HepG2 (cell line): ENCODE measurements around the gene UBASH3A. TPM values are rescaled to one million over a fixed set of nuclear protein-coding genes. Genes with fewer than 3 reads are reported as not detected.

Experiments
- ATF1 ChIP-seq: IDR thresholded peaks from 2 replicates; pipeline ENCODE4 v1.6.1; 2016; ENCODE audit warnings: mild to moderate bottlenecking, control low read depth
- GATAD1 ChIP-seq: IDR thresholded peaks from 2 replicates; pipeline ENCODE4 v1.6.1; 2016; ENCODE audit warnings: missing genetic modification reagents, missing compliant biosample characterization
- GMEB1 ChIP-seq: sonication (generic); formaldehyde crosslinking; IDR thresholded peaks from 2 replicates; pipeline ENCODE4 v1.5.1; 2020; ENCODE audit warnings: missing genetic modification reagents, mild to moderate bottlenecking, borderline replicate concordance
- NBN ChIP-seq: fragments of 450-650 bp; conservative IDR thresholded peaks from 2 replicates; pipeline ENCODE4 v1.6.1; 2017
- NR2C2 ChIP-seq: sonication (generic); formaldehyde crosslinking; IDR thresholded peaks from 2 replicates; pipeline ENCODE4 v1.4.0; 2020; ENCODE audit warnings: missing genetic modification reagents, mild to moderate bottlenecking, moderate library complexity, borderline replicate concordance
- PHF21A ChIP-seq: sonication (generic); formaldehyde crosslinking; IDR thresholded peaks from 2 replicates; pipeline ENCODE4 v1.5.0; 2020; ENCODE audit warnings: mild to moderate bottlenecking, missing genetic modification reagents
- SKIL ChIP-seq: sonication (generic); formaldehyde crosslinking; IDR thresholded peaks from 2 replicates; pipeline ENCODE4 v1.8.0; 2022; ENCODE audit warnings: missing genetic modification reagents, mild to moderate bottlenecking, moderate library complexity, borderline replicate concordance
- SMAD9 ChIP-seq: sonication (generic); formaldehyde crosslinking; IDR thresholded peaks from 2 replicates; pipeline ENCODE4 v1.5.1; 2020; ENCODE audit warnings: mild to moderate bottlenecking, missing genetic modification reagents
- TBX3 ChIP-seq: fragments of 450-650 bp; IDR thresholded peaks from 2 replicates; pipeline ENCODE4 v1.6.1; 2017; ENCODE audit warnings: antibody characterized with exemption, mild to moderate bottlenecking, inconsistent platforms, borderline replicate concordance
- ZNF232 ChIP-seq: sonication (generic); formaldehyde crosslinking; IDR thresholded peaks from 2 replicates; pipeline ENCODE4 v1.4.0; 2020; ENCODE audit warnings: missing genetic modification reagents, borderline replicate concordance
- ZNF441 ChIP-seq: sonication (generic); formaldehyde crosslinking; IDR thresholded peaks from 2 replicates; pipeline ENCODE4 v1.7.0; 2021; ENCODE audit warnings: missing genetic modification reagents, borderline replicate concordance
- ZNF800 ChIP-seq: sonication (generic); formaldehyde crosslinking; IDR thresholded peaks from 2 replicates; pipeline ENCODE4 v1.4.0; 2020; ENCODE audit warnings: missing genetic modification reagents
- polyA plus RNA-seq, 8 experiments: library from polyadenylated mRNA; depleted of rRNA in 3 of 8; stranded (reverse) in 7 of 8; unstranded in 1 of 8; fragments of >200 nt; fragmentation: Illumina TruSeq in 4 of 8; extraction: Trizol in 4 of 8; gene quantifications; 2 replicates each; pipeline versions ENCODE4 v1.2.1 to v1.2.3, GENCODE V29; 2011 to 2016; ENCODE audit warnings: low read depth in 4 of 8, missing spikeins in 1 of 8, mixed read lengths in 1 of 8; ENCODE audit not compliant: insufficient read depth in 1 of 8
- total RNA-seq, 5 experiments: library from RNA; depleted of rRNA; stranded (reverse); fragments of >200 nt; fragmentation: Illumina TruSeq; extraction: Trizol; gene quantifications; 2 replicates each; pipeline ENCODE4 v1.2.3, GENCODE V29; 2016; ENCODE audit warnings: low read depth in 1 of 5
- TF ChIP-seq, protein P1 (sequence below): IDR thresholded peaks from 2 replicates; pipeline ENCODE4 v1.6.1; 2016; ENCODE audit warnings: mild to moderate bottlenecking, missing biosample characterization, missing genetic modification reagents

UBASH3A gene
- total and polyA plus RNA-seq, 2 of the 13 experiments (the other 11 are each of a cell fraction or from before 2014, with no cell fraction given) = not detected

DNA sequence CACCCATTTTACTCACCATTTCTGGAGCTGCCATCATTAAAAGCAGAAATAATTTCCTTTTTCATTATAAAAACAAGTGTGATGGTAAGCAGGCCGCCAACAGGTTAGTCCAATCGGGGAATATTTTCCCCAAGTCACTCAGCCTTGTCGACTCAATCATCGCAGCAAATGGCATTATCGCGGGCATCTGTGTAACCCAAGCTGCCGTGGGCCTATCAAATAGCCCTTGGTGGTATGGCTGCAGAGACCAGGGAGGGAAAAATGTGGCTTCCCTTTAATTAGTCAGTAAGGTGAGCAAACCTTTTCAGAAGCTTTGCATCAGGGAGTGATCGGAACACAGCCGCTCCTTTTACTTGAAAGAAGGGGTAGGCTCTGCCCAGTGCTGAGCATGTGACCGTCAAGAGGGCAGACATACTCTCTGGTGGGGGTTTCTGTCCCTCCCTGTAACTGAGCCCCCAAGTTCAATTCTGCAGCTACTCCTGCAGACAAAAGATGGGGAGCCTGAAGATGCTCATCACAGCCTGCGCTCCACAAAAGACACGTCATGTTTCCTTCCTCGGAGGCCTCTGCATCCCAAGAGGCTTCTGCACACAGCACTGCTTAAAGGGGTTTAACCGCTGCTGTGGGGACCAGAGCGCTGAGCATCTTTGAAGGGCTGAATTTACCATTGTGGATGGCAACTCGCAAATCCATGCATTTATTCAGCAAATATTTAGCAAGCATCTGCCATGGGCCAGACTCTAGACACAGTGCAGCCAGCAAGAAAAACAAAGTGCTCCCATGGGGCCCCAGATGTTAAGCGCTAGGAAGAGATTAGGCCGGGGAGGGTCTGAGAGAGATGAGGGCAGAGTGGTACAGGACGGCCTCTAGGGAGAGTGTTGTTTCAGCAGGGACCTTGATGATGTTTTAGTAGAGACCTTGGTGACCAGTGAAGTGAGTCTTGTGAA, 6.6 kb upstream of the UBASH3A start (continued):
- TF ChIP-seq ZNF800 (CRISPR knock-in tag) (no peak), GMEB1 (CRISPR knock-in tag) (no peak), PHF21A (CRISPR knock-in tag) (no peak), NR2C2 (CRISPR knock-in tag) (no peak), NBN (no peak), GATAD1 (CRISPR knock-in tag) (no peak), SKIL (no peak), TBX3 (no peak), ZNF232 (no peak), ATF1 (no peak), ZNF441 (CRISPR knock-in tag) (no peak), SMAD9 (CRISPR knock-in tag) (no peak)
- TF ChIP-seq, protein P1, sequence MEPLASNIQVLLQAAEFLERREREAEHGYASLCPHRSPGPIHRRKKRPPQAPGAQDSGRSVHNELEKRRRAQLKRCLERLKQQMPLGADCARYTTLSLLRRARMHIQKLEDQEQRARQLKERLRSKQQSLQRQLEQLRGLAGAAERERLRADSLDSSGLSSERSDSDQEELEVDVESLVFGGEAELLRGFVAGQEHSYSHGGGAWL (CRISPR knock-in tag) = no peak
